ENCODE data around the gene B3GAT2. TPM values are rescaled to one million over a fixed set of nuclear protein-coding genes. Genes with fewer than 3 reads are reported as not detected.

The B3GAT2 gene
- total RNA-seq, 1 experiment from 2014 or later = 0.22 TPM

GRCh38 chr6:70820778-70821177 lies 136.1 kb downstream of the B3GAT2 start:
- Histone ChIP-seq H2BK120ac (ENCODE audit: low read depth, low read length, poor library complexity, severe bottlenecking) (no peak overlapping the region), H3K79me2 (ENCODE audit: insufficient read depth, low read length) (no peaks in the 10 kb centered on the region), H3K23me2 (ENCODE audit: insufficient read length, low read depth, low read length, poor library complexity, severe bottlenecking) (no peaks in the 10 kb centered on the region), H2AFZ (ENCODE audit: low read length) (no peak overlapping the region), H3K9ac (ENCODE audit: extremely low read depth, insufficient read length, low read length) (no peak overlapping the region), H4K91ac (ENCODE audit: insufficient read length, low read depth, low read length) (no peak overlapping the region), H2AK5ac (ENCODE audit: insufficient read length, low read length) (no peak overlapping the region), H3K14ac (ENCODE audit: insufficient read depth, low read length) (no peak overlapping the region), H3T11ph (ENCODE audit: low read length) (no peak overlapping the region), H3K4me1 (ENCODE audit: insufficient read depth, low read length) (no peaks in the 10 kb centered on the region), H3K4ac (ENCODE audit: low read depth, low read length) (no peak overlapping the region), H3K18ac (ENCODE audit: insufficient read length, low read depth, low read length) (no peak overlapping the region), H2BK5ac (ENCODE audit: insufficient read length, low read length) (no peak overlapping the region), H3K56ac (ENCODE audit: insufficient read length, low read depth, low read length) (no peak overlapping the region), H4K20me1 (ENCODE audit: control insufficient read depth, insufficient read depth, insufficient read length) (no peaks in the 10 kb centered on the region), H4K5ac (ENCODE audit: insufficient read length, low read depth, low read length) (no peak overlapping the region), H3K23ac (ENCODE audit: insufficient read length, low read depth, low read length) (no peak overlapping the region), H3K9me3 (ENCODE audit: control insufficient read depth, low read depth, low read length) (no peaks in the 10 kb centered on the region), H3K27ac (ENCODE audit: insufficient read length, low read depth, low read length) (no peak overlapping the region), H2BK12ac (ENCODE audit: insufficient read length, low read depth, low read length) (no peak overlapping the region), H4K8ac (replicated peaks; ENCODE audit: insufficient read length, low read depth, low read length) (no peak overlapping the region), H2BK15ac (ENCODE audit: low read depth, low read length) (no peak overlapping the region), H2BK20ac (ENCODE audit: low read depth, low read length, poor library complexity, severe bottlenecking) (no peak overlapping the region), H3K79me1 (ENCODE audit: insufficient read depth, low read depth, low read length, poor library complexity, severe bottlenecking) (no peaks in the 10 kb centered on the region), H3K27me3 (ENCODE audit: insufficient read depth, low read length) (no peaks in the 10 kb centered on the region), H3K4me2 (ENCODE audit: insufficient read depth, insufficient read length, low read length) (no peak overlapping the region)
- WGBS (ENCODE audit: extremely low coverage, insufficient read length, low lambda C conversion rate) = no CpG with 5 or more reads among the region's 2 CpGs
- Mint-ChIP-seq H3K9me3 (no peaks in the 10 kb centered on the region), H3K4me1 (no peaks in the 10 kb centered on the region), H3K27me3 (ENCODE audit: low read depth) (no peaks in the 10 kb centered on the region), H3K4me3 (no peak overlapping the region), H3K36me3 (ENCODE audit: insufficient read depth in 1 of 3, low read depth in 3 of 3) (no peaks in the 10 kb centered on the region), H3K27ac (no peak overlapping the region)
- DNase-seq = no peak
- TF ChIP-seq CTCF (conservative IDR thresholded peaks at IDR 0.05) = no peak

All from H9 (cell line).